ENCODE results near the gene C7orf57.
A peak's percentile ranks its signal among the peaks of the same experiment; 100 is the strongest.

C7orf57 gene

GRCh38 chr7:48031111-48031510 lies 4.2 kb upstream of the C7orf57 start:
- Histone ChIP-seq H3K9ac (ENCODE audit: low read length in 5 of 5) (no peak overlapping the region), H3K9me3 (ENCODE audit: control insufficient read depth in 5 of 5, low read length in 5 of 5) (no peaks in the 10 kb centered on the region), H3K27ac (ENCODE audit: low read depth, low read length) (no peak overlapping the region), H3K4me1 (ENCODE audit: control insufficient read depth in 5 of 5, insufficient read depth in 5 of 5, low read length in 5 of 5) (peaks cover 0 to 19% (median 8%) of the 10 kb centered on the region in 5 donors), H3K27me3 (ENCODE audit: control insufficient read depth in 5 of 5, insufficient read depth in 4 of 5, low read length in 5 of 5) (peaks cover 3 to 9% (median 7%) of the 10 kb centered on the region in 5 donors), H3K4me3 (ENCODE audit: low read depth in 1 of 5, low read length in 5 of 5) (no peak overlapping the region), H3K36me3 (ENCODE audit: control insufficient read depth in 5 of 5, insufficient read depth in 5 of 5, low read length in 5 of 5) (no peaks in the 10 kb centered on the region)

- Histone ChIP-seq H3K9ac (ENCODE audit: low read length in 5 of 5) (no peak overlapping the region), H3K9me3 (ENCODE audit: control insufficient read depth in 5 of 5, low read length in 5 of 5) (no peaks in the 10 kb centered on the region), H3K36me3 (ENCODE audit: control insufficient read depth in 5 of 5, insufficient read depth in 5 of 5, low read length in 5 of 5) (no peaks in the 10 kb centered on the region), H3K27me3 (ENCODE audit: control insufficient read depth in 5 of 5, insufficient read depth in 4 of 5, low read length in 5 of 5) (peaks cover 3 to 14% (median 11%) of the 10 kb centered on the region in 5 donors), H3K4me3 (ENCODE audit: low read depth in 1 of 5, low read length in 5 of 5) (no peak overlapping the region), H3K27ac (ENCODE audit: low read depth, low read length) (no peak overlapping the region), H3K4me1 (ENCODE audit: control insufficient read depth in 5 of 5, insufficient read depth in 5 of 5, low read length in 5 of 5) (peaks cover 0 to 13% (median 11%) of the 10 kb centered on the region in 5 donors)
Measured at GRCh38 chr7:48033922-48034321, 1.4 kb upstream of the C7orf57 start.

GRCh38 chr7:48035967-48036478 lies 680 bp downstream of the C7orf57 start:
- H3K27ac ChIP-seq (ENCODE audit: low read depth, low read length) = no peak overlapping the region
- peaks cover 0 to 13% (median 11%) of the 10 kb centered on the region in 5 donors for H3K4me1 ChIP-seq (ENCODE audit: control insufficient read depth in 5 of 5, insufficient read depth in 5 of 5, low read length in 5 of 5)
- H3K9ac ChIP-seq (ENCODE audit: low read length in 5 of 5) = peak overlapping the region in 2 of 5 donors; percentile 1 to 18
- peaks cover 3 to 14% (median 11%) of the 10 kb centered on the region in 5 donors for H3K27me3 ChIP-seq (ENCODE audit: control insufficient read depth in 5 of 5, insufficient read depth in 4 of 5, low read length in 5 of 5)
- no peaks in the 10 kb centered on the region for H3K9me3 ChIP-seq (ENCODE audit: control insufficient read depth in 5 of 5, low read length in 5 of 5)
- H3K36me3 ChIP-seq (ENCODE audit: control insufficient read depth in 5 of 5, insufficient read depth in 5 of 5, low read length in 5 of 5) = no peaks in the 10 kb centered on the region
- H3K4me3 ChIP-seq (ENCODE audit: low read depth in 1 of 5, low read length in 5 of 5) = peak overlapping the region; percentile 54 to 76 (median 70)

- no peaks in the 10 kb centered on the region for H3K9me3 ChIP-seq (ENCODE audit: control insufficient read depth in 5 of 5, low read length in 5 of 5)
- H3K9ac ChIP-seq (ENCODE audit: low read length in 5 of 5) = no peak overlapping the region
- H3K4me1 ChIP-seq (ENCODE audit: control insufficient read depth in 5 of 5, insufficient read depth in 5 of 5, low read length in 5 of 5) = peaks cover 0 to 13% (median 11%) of the 10 kb centered on the region in 5 donors
- no peaks in the 10 kb centered on the region for H3K36me3 ChIP-seq (ENCODE audit: control insufficient read depth in 5 of 5, insufficient read depth in 5 of 5, low read length in 5 of 5)
- H3K27ac ChIP-seq (ENCODE audit: low read depth, low read length) = no peak overlapping the region
- peaks cover under 1 to 11% (median 10%) of the 10 kb centered on the region in 5 donors for H3K27me3 ChIP-seq (ENCODE audit: control insufficient read depth in 5 of 5, insufficient read depth in 4 of 5, low read length in 5 of 5)
- H3K4me3 ChIP-seq (ENCODE audit: low read depth in 1 of 5, low read length in 5 of 5) = no peak overlapping the region
Measured at GRCh38 chr7:48038815-48039506, 3.6 kb downstream of the C7orf57 start.

GRCh38 chr7:48040944-48041652 lies 5.8 kb downstream of the C7orf57 start:
- H3K9me3 ChIP-seq (ENCODE audit: control insufficient read depth in 5 of 5, low read length in 5 of 5) = no peaks in the 10 kb centered on the region
- H3K27me3 ChIP-seq (ENCODE audit: control insufficient read depth in 5 of 5, insufficient read depth in 4 of 5, low read length in 5 of 5) = peaks cover 0 to 8% (median 3%) of the 10 kb centered on the region in 5 donors
- no peak overlapping the region for H3K4me3 ChIP-seq (ENCODE audit: low read depth in 1 of 5, low read length in 5 of 5)
- H3K36me3 ChIP-seq (ENCODE audit: control insufficient read depth in 5 of 5, insufficient read depth in 5 of 5, low read length in 5 of 5) = no peaks in the 10 kb centered on the region
- H3K9ac ChIP-seq (ENCODE audit: low read length in 5 of 5) = no peak overlapping the region
- peaks cover 0 to 3% (median 3%) of the 10 kb centered on the region in 5 donors for H3K4me1 ChIP-seq (ENCODE audit: control insufficient read depth in 5 of 5, insufficient read depth in 5 of 5, low read length in 5 of 5)
- H3K27ac ChIP-seq (ENCODE audit: low read depth, low read length) = no peak overlapping the region

GRCh38 chr7:48041653-48041970 lies 6.3 kb downstream of the C7orf57 start:
- H3K27me3 ChIP-seq (ENCODE audit: control insufficient read depth in 5 of 5, insufficient read depth in 4 of 5, low read length in 5 of 5) = peaks cover 0 to 8% (median 0%) of the 10 kb centered on the region in 5 donors
- no peak overlapping the region for H3K4me3 ChIP-seq (ENCODE audit: low read depth in 1 of 5, low read length in 5 of 5)
- H3K27ac ChIP-seq (ENCODE audit: low read depth, low read length) = no peak overlapping the region
- no peak overlapping the region for H3K9ac ChIP-seq (ENCODE audit: low read length in 5 of 5)
- no peaks in the 10 kb centered on the region for H3K36me3 ChIP-seq (ENCODE audit: control insufficient read depth in 5 of 5, insufficient read depth in 5 of 5, low read length in 5 of 5)
- H3K4me1 ChIP-seq (ENCODE audit: control insufficient read depth in 5 of 5, insufficient read depth in 5 of 5, low read length in 5 of 5) = no peaks in the 10 kb centered on the region
- no peaks in the 10 kb centered on the region for H3K9me3 ChIP-seq (ENCODE audit: control insufficient read depth in 5 of 5, low read length in 5 of 5)

- Histone ChIP-seq H3K4me1 (ENCODE audit: control insufficient read depth in 5 of 5, insufficient read depth in 5 of 5, low read length in 5 of 5) (no peaks in the 10 kb centered on the region), H3K27me3 (ENCODE audit: control insufficient read depth in 5 of 5, insufficient read depth in 4 of 5, low read length in 5 of 5) (peaks cover 0 to 5% (median 0%) of the 10 kb centered on the region in 5 donors), H3K4me3 (ENCODE audit: low read depth in 1 of 5, low read length in 5 of 5) (no peak overlapping the region), H3K36me3 (ENCODE audit: control insufficient read depth in 5 of 5, insufficient read depth in 5 of 5, low read length in 5 of 5) (no peaks in the 10 kb centered on the region), H3K9ac (ENCODE audit: low read length in 5 of 5) (no peak overlapping the region), H3K27ac (ENCODE audit: low read depth, low read length) (no peak overlapping the region), H3K9me3 (ENCODE audit: control insufficient read depth in 5 of 5, low read length in 5 of 5) (no peaks in the 10 kb centered on the region)
Measured at GRCh38 chr7:48042216-48042615, 6.9 kb downstream of the C7orf57 start.

- H3K9me3 ChIP-seq (ENCODE audit: control insufficient read depth in 5 of 5, low read length in 5 of 5) = no peaks in the 10 kb centered on the region
- no peak overlapping the region for H3K9ac ChIP-seq (ENCODE audit: low read length in 5 of 5)
- H3K27me3 ChIP-seq (ENCODE audit: control insufficient read depth in 5 of 5, insufficient read depth in 4 of 5, low read length in 5 of 5) = peaks cover 0 to 4% (median 0%) of the 10 kb centered on the region in 5 donors
- no peak overlapping the region for H3K4me3 ChIP-seq (ENCODE audit: low read depth in 1 of 5, low read length in 5 of 5)
- no peaks in the 10 kb centered on the region for H3K36me3 ChIP-seq (ENCODE audit: control insufficient read depth in 5 of 5, insufficient read depth in 5 of 5, low read length in 5 of 5)
- no peak overlapping the region for H3K27ac ChIP-seq (ENCODE audit: low read depth, low read length)
- no peaks in the 10 kb centered on the region for H3K4me1 ChIP-seq (ENCODE audit: control insufficient read depth in 5 of 5, insufficient read depth in 5 of 5, low read length in 5 of 5)
Measured at GRCh38 chr7:48042636-48043035, 7.3 kb downstream of the C7orf57 start.

GRCh38 chr7:48045195-48045765 lies 9.9 kb downstream of the C7orf57 start:
- Histone ChIP-seq H3K4me1 (ENCODE audit: control insufficient read depth in 5 of 5, insufficient read depth in 5 of 5, low read length in 5 of 5) (no peaks in the 10 kb centered on the region), H3K27ac (ENCODE audit: low read depth, low read length) (no peak overlapping the region), H3K4me3 (ENCODE audit: low read depth in 1 of 5, low read length in 5 of 5) (no peak overlapping the region), H3K27me3 (ENCODE audit: control insufficient read depth in 5 of 5, insufficient read depth in 4 of 5, low read length in 5 of 5) (peaks cover 0 to 4% (median 0%) of the 10 kb centered on the region in 5 donors), H3K9ac (ENCODE audit: low read length in 5 of 5) (no peak overlapping the region), H3K36me3 (ENCODE audit: control insufficient read depth in 5 of 5, insufficient read depth in 5 of 5, low read length in 5 of 5) (no peaks in the 10 kb centered on the region), H3K9me3 (ENCODE audit: control insufficient read depth in 5 of 5, low read length in 5 of 5) (no peaks in the 10 kb centered on the region)

- Histone ChIP-seq H3K4me3 (ENCODE audit: low read depth in 1 of 5, low read length in 5 of 5) (no peak overlapping the region), H3K9ac (ENCODE audit: low read length in 5 of 5) (no peak overlapping the region), H3K9me3 (ENCODE audit: control insufficient read depth in 5 of 5, low read length in 5 of 5) (no peaks in the 10 kb centered on the region), H3K27me3 (ENCODE audit: control insufficient read depth in 5 of 5, insufficient read depth in 4 of 5, low read length in 5 of 5) (peaks cover 0 to 4% (median 0%) of the 10 kb centered on the region in 5 donors), H3K27ac (ENCODE audit: low read depth, low read length) (no peak overlapping the region), H3K4me1 (ENCODE audit: control insufficient read depth in 5 of 5, insufficient read depth in 5 of 5, low read length in 5 of 5) (no peaks in the 10 kb centered on the region), H3K36me3 (ENCODE audit: control insufficient read depth in 5 of 5, insufficient read depth in 5 of 5, low read length in 5 of 5) (no peaks in the 10 kb centered on the region)
Measured at GRCh38 chr7:48046458-48046857, 11.1 kb downstream of the C7orf57 start.
